Liver (tissue), 3 donors: Measurements from ENCODE around the gene GCNT2.

Source experiments
- RXRA ChIP-seq, 2 donors: IDR thresholded peaks; 2 replicates each; pipeline ENCODE4 v1.6.1; 2017 to 2018; ENCODE audit warnings: antibody characterized with exemption in 2 of 2, mild to moderate bottlenecking in 1 of 2
- SP1 ChIP-seq: IDR thresholded peaks from 2 replicates; pipeline ENCODE4 v1.6.1; 2018; ENCODE audit warnings: antibody characterized with exemption, mild to moderate bottlenecking
- TAF1 ChIP-seq: conservative IDR thresholded peaks from 2 replicates; pipeline ENCODE4 v1.6.1; 2016; ENCODE audit warnings: antibody characterized with exemption, mild to moderate bottlenecking
- TF ChIP-seq, protein P1 (sequence below): fragments of 150-350 bp; IDR thresholded peaks from 2 replicates; pipeline ENCODE4 v1.5.1; 2017; ENCODE audit warnings: improper control_type of control experiment, low read depth, low read length; ENCODE audit not compliant: missing input control
- TF ChIP-seq, protein P2 (sequence below): IDR thresholded peaks from 2 replicates; pipeline ENCODE4 v1.6.1; 2016; ENCODE audit warnings: antibody characterized with exemption
- donor health status: healthy.
- donor health status: healthy.

DNA sequence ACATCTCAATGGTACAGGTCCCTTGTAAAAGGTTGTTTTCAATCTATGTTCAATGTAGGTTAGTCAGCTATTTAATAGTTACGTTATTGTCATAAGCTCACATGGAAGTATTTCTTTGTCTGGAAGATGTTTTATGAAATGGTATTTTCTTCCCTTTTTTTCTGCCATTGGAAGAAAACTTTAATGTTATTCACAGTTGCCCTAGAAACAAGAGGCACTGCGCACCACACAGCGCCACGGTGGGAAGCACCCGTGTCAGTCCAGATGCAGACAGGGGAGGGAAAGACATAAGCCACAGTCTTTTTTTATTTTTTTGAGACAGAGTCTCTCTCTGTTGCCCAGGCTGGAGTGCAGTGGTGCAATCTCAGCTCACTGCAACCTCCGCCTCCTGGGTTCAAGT lies 82.1 kb downstream of the GCNT2 start:
- TF ChIP-seq, protein P1, sequence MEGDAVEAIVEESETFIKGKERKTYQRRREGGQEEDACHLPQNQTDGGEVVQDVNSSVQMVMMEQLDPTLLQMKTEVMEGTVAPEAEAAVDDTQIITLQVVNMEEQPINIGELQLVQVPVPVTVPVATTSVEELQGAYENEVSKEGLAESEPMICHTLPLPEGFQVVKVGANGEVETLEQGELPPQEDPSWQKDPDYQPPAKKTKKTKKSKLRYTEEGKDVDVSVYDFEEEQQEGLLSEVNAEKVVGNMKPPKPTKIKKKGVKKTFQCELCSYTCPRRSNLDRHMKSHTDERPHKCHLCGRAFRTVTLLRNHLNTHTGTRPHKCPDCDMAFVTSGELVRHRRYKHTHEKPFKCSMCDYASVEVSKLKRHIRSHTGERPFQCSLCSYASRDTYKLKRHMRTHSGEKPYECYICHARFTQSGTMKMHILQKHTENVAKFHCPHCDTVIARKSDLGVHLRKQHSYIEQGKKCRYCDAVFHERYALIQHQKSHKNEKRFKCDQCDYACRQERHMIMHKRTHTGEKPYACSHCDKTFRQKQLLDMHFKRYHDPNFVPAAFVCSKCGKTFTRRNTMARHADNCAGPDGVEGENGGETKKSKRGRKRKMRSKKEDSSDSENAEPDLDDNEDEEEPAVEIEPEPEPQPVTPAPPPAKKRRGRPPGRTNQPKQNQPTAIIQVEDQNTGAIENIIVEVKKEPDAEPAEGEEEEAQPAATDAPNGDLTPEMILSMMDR: no peak
- TF ChIP-seq, protein P2, sequence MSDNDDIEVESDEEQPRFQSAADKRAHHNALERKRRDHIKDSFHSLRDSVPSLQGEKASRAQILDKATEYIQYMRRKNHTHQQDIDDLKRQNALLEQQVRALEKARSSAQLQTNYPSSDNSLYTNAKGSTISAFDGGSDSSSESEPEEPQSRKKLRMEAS: no peak
- no peak for TF ChIP-seq TAF1
- TF ChIP-seq SP1: no peak
- TF ChIP-seq RXRA (IDR thresholded peaks at IDR 0.05): no peak
